Measurements from ENCODE around the gene PTRH2. TPM values are rescaled to one million over a fixed set of nuclear protein-coding genes. Genes with fewer than 3 reads are reported as not detected.
"Not testable (repeated sequence)": the region's sequence is repeated elsewhere in the genome, so short reads cannot be mapped to it uniquely, and the experiment has no call there.

Gene PTRH2
- total RNA-seq, 2 experiments from 2014 or later: 45.3 to 48.9 TPM

DNA sequence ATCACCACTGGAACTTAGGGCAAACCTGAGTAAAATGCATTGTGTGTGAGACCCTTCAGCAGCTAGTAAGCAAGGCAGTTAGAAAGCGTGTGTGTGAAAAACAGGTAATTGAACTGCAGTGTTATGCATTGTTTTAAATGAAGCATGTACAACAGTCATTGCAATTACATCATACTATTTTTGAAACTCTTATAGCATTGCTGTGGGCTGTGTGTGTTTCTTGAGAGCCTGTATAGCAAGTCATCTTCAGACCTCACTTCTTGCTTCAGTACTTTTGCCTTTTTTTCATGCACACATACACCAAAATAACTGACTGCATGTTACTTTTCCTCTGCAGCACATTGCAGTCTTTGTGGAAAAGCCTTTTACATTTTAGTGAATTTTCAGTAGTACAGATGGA lies 19.2 kb downstream of the PTRH2 start:
- ChIA-PET POLR2A (no interaction called here), CTCF (interaction anchor here (0.6 kb wide), 1 partner anchor 1069 kb away, joined by 6 read pairs; no protein-coding TSS in a partner anchor)

DNA sequence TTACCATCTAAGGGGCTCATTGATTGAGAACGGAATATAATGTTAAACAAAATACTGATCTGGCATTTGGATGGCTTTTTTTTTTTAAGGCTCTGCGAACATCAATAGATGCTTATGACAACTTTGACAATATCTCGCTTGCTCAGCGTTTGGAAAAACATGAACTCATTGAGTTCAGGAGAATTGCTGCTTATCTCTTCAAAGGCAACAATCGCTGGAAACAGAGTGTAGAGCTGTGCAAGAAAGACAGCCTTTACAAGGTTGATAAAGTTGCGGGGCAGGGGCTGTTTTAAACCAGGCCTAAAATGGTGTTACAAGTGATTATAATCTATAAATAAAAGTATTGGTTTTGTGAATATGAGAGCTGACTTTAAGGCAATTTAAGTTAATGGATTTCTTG lies 22.3 kb downstream of the PTRH2 start:
- CTCF ChIA-PET: no interaction called here
- POLR2A ChIA-PET: no interaction called here

DNA sequence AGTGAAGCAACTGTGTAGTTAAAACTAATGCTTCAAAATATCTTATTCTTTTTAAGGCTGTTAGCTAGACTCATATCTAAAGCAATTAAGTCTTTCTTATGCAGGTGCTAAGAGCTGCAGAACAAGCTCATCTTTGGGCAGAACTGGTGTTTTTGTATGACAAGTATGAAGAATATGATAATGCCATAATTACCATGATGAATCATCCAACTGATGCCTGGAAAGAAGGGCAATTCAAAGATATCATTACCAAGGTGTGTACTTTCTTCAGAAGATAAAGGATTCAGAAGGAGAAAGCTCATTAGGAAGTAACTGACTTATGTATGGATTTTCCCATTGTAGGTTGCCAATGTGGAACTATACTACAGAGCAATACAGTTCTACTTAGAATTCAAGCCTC lies 23.9 kb downstream of the PTRH2 start:
- CTCF ChIA-PET: interaction anchor here (0.6 kb wide), 1 partner anchor 33 kb away, joined by 3 read pairs; no protein-coding TSS in a partner anchor
- POLR2A ChIA-PET: no interaction called here

DNA sequence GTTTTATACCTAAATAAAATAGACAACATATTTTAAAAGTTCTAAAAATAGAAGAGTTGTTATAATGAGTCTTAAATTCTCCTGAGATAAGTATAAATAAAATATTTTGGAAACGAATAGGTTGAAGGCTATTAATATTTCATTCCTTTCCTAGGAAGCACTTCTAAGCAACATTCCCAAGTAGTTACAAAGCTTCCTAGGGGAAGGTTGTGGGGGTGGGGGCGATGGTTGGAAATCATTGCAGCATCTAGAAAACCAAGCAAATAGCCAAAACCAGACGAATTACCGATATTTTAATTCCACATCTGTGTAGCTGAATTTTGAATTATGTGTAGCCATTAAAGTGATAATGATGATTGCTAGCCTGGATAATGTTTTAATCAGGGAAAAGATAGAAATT lies 26.9 kb downstream of the PTRH2 start:
- ChIA-PET POLR2A (no interaction called here), CTCF (no interaction called here)

DNA sequence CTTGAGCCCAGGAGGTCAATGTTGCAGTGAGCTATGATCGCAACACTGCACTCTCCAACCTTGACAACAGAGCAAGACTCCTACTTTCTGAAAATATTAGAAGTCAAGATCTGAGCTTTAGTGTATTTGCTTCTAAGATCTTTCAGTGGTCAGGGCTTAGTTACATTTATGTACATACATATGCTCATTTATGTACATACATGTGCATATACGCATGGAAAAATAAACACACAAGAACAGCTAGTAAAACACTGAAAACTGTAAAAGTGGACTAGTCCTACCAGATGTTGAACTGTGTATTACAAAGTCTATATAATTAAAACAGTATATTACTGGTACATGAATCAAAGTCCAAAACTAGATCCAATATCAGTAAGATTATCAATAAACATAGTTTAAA lies 28.3 kb downstream of the PTRH2 start:
- CTCF ChIA-PET: no interaction called here
- POLR2A ChIA-PET: no interaction called here

DNA sequence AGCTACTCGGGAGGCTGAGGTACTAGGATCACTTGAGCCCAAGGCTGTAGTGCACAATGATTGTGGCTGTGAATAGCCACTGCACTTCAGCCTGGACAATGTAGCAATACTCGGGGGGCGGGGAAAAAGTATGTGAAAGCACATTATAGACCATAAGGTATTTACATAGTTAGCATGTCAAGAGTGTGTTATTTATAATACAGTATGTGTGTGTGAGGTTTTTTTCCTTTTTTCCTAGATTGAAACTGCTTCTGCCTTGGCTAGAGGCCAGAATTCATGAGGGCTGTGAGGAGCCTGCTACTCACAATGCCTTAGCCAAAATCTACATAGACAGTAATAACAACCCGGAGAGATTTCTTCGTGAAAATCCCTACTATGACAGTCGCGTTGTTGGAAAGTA lies 30.5 kb downstream of the PTRH2 start:
- CTCF ChIA-PET: no interaction called here
- POLR2A ChIA-PET: no interaction called here

DNA sequence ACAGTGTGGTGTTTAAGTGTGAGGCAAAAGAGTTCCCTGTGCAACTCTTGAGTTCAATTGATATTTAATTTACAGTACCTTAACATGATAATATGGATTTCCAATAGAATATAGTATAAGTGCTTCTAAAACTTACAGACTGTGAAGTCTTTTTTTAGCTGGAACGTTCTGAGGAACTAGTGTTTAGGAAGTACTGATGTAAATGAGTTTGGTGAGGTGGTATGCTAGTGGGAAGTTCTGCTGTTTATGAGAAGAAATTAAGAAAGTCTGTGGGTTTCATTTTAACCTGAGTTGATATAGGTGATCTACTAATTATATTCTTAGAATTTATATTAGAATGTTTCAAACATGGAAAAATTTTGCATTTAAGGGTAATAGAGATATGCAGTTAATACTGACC lies 32.0 kb downstream of the PTRH2 start:
- POLR2A ChIA-PET: no interaction called here
- CTCF ChIA-PET: interaction anchor here (0.5 to 1.7 kb wide), 2 partner anchors 11 to 447 kb away, joined by 4 to 5 read pairs; no protein-coding TSS in a partner anchor

DNA sequence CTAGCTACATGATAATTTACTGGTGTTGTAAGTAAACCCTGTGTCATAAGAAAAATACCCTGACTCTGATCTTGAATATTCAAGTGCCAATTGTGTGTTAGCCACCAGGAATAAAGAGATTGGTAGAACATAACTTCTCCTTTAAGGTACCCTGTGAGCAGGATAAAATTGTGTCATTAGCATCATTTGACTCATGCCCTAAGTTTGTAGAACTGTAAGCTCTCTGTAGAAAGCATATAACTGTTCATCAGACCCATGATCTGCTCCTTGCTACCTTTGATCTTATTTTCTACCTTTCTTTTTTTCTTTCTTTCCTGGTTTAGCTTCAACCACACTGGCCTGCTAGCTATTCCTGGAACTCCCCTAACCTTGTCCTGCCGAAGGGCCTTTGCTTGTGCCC lies 35.8 kb downstream of the PTRH2 start:
- ChIA-PET POLR2A (no interaction called here), CTCF (interaction anchor here (0.5 kb wide), 1 partner anchor 21 kb away, joined by 6 read pairs; no protein-coding TSS in a partner anchor)

DNA sequence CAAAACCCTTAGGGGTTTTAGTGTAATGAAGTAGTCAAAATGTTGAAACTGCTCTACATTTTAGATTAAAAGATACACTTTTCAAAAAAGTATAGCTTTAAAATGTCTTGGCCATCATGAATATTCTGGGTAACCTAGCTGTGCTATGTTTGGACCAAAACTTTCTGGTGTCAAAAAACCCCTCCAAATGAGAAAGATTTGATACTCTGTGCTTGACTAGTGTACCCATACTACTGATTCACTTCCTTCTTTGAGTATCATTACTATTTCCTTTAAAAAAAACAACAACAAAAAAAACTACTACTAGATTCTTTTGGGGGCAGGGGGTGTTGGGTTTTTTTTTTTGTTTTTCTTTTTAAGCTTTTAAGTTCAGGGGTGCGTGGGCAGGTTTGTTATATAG lies 37.3 kb downstream of the PTRH2 start:
- POLR2A ChIA-PET: no interaction called here
- CTCF ChIA-PET: interaction anchor here (0.6 to 1.4 kb wide), 2 partner anchors 38 to 560 kb away, joined by 4 read pairs; partner anchors contain the start of genes PTRH2 and VMP1

DNA sequence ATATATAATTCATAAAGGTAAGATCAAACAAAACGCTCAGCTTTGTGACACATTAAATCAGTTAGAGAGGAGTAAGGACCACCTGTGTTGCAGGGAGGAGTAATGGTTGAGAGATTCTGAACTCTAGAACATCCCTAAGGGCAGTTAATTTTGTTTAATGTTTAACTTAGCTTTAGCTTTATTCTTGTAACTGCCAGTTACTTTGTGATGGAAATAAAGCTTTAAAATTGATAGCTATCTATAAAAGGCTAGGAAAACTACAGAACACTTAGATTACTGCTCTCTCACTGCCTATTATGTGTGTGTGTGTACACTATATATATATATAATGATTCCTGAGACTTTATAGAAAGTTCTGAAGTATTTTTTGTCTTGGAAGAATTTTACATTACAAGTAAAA lies 37.8 kb downstream of the PTRH2 start:
- POLR2A ChIA-PET: no interaction called here

DNA sequence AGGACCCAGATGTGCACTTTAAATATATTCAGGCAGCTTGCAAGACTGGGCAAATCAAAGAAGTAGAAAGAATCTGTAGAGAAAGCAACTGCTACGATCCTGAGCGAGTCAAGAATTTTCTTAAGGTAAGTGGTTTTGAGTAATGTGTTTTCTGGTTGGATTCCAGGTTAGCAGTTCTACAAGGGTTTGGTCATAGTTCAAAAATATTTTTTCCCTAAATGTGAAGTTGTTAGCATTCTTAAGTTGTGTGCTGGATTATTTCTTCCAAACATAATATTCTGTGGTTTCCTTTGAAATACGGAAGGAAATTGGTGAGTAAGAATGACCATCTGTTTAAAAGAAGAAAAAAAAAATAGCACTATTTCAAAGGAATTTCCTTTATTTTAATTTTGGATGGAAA lies 38.4 kb downstream of the PTRH2 start:
- ChIA-PET CTCF (interaction anchor here (0.6 kb wide), 1 partner anchor 50 kb away, joined by 3 read pairs; no protein-coding TSS in a partner anchor), POLR2A (no interaction called here)

More for the DNA sequence above, 37.8 kb downstream of the PTRH2 start:
- CTCF ChIA-PET: interaction anchor here (0.6 kb wide), 1 partner anchor 559 kb away, joined by 4 read pairs; no protein-coding TSS in a partner anchor

DNA sequence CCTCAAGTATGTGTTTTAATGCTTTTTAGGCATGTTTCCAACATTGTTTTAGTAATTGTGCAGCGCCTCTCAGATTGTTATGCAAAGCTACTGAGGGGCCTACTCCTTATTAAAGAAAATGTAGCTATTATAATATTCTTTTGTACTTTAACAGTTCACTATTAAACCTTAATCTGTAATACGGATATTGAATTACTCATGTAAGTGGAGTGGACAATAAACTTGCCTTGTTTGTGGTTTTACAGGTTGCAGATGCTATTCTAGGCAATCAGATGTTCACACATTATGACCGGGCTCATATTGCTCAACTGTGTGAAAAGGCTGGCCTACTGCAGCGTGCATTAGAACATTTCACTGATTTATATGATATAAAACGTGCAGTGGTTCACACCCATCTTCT lies 41.0 kb downstream of the PTRH2 start:
- ChIA-PET POLR2A (no interaction called here), CTCF (no interaction called here)

DNA sequence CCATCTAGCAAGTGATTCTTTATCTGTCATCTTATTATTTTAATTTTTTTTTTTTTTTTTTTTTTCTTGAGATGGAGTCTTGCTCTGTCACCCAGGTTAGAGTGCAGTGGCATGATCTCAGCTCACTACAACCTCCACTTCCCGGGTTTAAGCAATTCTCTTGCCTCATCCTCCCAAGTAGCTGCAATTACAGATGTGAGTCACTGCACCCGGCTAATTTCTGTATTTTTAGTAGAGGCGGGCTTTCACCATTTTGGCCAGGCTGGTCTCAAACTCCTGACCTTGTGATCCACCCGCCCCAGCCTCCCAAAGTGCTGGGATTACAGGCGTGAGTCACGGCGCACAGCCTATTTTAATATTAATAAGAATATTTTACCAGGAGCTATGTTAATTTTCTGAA lies 50.6 kb downstream of the PTRH2 start:
- POLR2A ChIA-PET: not testable (repeated sequence)

DNA sequence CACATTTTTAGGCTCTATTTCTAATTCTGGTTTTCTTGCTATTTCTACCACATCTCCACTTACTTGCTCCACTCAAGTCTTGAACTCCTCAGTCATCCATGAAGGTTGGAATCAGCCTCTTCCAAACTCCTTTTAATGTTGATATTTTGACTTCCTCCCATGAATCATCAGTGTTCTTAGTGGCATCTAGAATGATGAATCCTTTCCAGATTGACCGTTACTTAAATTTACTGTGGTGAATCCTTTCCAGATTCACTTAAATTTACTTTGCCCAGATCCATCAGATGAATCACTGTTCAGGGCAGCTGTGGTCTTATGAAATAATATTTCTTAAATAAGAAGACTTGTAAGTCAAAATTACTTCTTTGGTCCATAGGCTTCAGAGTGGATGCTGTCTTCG lies 55.1 kb downstream of the PTRH2 start:
- POLR2A ChIA-PET: no interaction called here
- CTCF ChIA-PET: no interaction called here

More for the DNA sequence above, 50.6 kb downstream of the PTRH2 start:
- CTCF ChIA-PET: interaction anchor here (0.7 kb wide), 1 partner anchor 1382 kb away, joined by 3 read pairs; no protein-coding TSS in a partner anchor

DNA sequence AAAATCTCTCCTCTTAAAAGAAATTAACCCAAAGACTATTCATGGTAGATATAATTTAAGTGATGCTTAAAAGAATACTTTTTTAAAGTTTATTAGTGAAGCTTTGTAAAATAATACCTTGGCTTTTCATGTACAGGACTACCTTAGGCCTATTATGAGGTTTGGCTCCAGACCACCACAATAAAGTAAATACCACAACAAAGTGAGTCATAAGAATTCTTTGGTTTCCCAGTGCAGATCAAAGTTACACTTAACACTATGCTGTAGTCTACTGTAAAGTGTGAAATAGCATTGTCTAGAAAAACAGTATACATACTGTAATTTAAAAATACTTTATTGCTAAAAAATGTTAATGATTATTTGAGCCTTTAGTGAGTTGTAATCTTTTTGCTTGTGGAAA lies 55.9 kb downstream of the PTRH2 start:
- ChIA-PET POLR2A (no interaction called here), CTCF (no interaction called here)

DNA sequence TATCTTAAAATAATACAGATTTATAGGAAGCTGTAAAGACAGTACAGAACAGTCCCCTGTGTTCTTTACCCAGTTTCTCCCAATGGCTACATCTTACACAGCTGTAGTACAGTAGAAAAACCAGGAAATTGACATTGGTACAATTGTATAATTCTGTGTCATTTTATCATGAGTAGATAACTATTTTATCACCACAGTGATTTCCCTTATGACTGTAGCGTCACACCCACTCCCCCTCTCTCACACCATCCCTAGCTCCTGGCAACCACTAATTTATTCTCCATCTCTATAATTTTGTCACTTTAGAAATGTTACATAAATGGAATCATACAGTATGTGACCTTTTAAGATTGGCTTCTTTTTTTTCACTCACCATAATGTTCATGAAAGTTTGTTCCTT lies 56.6 kb downstream of the PTRH2 start:
- CTCF ChIA-PET: interaction anchor here (0.7 kb wide), 2 partner anchors 21 to 33 kb away, joined by 3 to 6 read pairs; no protein-coding TSS in a partner anchor
- POLR2A ChIA-PET: interaction anchor here (0.6 to 1.1 kb wide), 3 partner anchors 32 to 227 kb away, joined by 3 read pairs; no protein-coding TSS in a partner anchor

DNA sequence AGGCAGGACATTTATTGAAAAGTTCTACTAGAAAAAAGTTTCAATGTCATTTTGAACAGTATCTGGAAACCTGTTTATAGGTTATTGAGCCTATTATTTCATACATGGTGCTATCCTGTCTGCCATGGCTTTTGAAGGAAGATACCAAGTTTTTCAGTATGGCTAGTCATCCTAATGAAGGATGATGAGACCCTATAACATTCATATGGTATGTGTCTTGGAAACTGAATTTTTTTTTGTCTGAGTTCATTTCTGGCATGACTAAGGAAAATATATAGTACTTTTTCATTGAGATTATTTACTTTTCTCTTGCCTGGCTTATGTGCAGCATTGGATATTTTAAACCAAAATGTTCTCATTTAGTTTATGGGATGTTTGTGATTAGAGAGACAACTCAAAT lies 57.3 kb downstream of the PTRH2 start:
- CTCF ChIA-PET: no interaction called here

More for the DNA sequence above, 57.3 kb downstream of the PTRH2 start:
- POLR2A ChIA-PET: interaction anchor here (0.6 to 1.1 kb wide), 2 partner anchors 31 to 226 kb away, joined by 3 read pairs; no protein-coding TSS in a partner anchor

Other genes with a start within 250 kb of the PTRH2 start
- 10 to 100 TPM; 21.3 to 22.2 TPM for gene DHX40, start 141.8 kb downstream of the PTRH2 start, total RNA-seq
- 100 to 1,000 TPM; 181 to 183 TPM for gene CLTC, start 87.5 kb downstream of the PTRH2 start, total RNA-seq
- 100 to 1,000 TPM; 228 to 231 TPM for gene VMP1, start 224 bp upstream of the PTRH2 start, total RNA-seq
- 1 to 10 TPM; 7.9 to 8.3 TPM for gene TUBD1, start 185.5 kb upstream of the PTRH2 start, total RNA-seq
- gene RPS6KB1, start 185.7 kb upstream of the PTRH2 start, total RNA-seq: 10 to 100 TPM; 50.2 to 53.8 TPM

All from activated CD8-positive, alpha-beta memory T cell treated with anti-CD3 and anti-CD28 coated beads for 36 hours (primary cell).